Stimulated activated CD4-positive, alpha-beta T cell treated with anti-CD3 and anti-CD28 coated beads, Interleukin-1b, Interleukin-23, amount 100 ng/mL, for 48 hours (primary cell): ENCODE measurements around the gene ABCA7.
A peak's percentile ranks its signal among the peaks of the same experiment; 100 is the strongest.

Source experiments
- DNase-seq: peaks from one replicate; pipeline ENCODE4 v3.0.0-alpha.2; 2020

The ABCA7 gene

DNA sequence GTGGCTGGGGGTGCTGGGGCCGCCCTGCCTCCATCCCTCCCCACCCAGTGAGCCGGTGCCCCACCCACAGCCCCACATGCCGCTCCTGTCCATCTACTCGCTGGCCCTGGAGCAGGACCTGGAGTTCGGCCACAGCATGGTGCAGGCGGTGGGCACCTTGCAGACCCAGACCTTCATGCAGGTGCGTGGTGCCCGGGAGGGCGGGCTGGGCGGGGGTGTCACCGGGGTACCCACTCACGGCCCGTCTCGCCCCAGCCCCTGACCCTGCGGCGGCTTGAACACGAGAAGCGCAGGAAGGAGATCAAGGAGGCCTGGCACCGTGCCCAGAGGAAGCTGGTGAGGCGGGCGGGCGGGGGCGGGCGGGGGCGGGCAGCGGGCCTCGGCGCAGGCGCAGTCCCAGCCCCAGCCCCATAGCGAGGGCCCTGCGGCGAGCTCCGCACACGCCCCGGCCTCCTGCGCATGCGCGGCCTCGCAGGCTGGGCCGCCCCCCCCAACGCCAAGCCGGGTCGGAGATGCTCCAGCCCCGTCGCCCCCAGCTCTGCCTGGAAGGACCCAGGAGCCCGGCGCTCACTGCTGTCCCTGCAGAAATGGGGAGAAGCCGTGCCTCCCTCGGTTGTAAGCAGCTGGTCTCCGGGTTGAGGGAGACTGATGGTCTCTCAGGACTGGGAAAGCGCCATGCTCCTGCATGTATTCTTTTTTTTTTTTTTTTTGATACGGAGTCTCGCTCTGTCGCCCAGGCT lies 34.8 kb downstream of the ABCA7 start:
- peak; percentile 80 for DNase-seq

DNA sequence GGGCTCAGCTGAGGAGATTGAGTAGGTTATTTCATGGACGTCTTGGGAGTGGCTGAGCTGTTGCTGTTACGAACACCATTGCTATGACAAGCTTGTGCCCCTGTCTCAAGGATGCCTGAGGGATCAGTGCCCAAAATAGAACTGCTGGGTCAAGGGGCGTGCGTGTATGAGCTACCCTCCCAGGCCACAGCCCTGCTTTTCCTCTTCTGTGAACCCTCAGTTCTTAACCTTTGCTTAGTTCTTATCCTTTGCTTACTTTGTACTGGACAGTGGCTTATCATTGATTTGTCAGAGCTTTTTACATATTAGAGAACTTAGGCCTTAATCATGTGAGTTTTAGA lies 36.1 kb downstream of the ABCA7 start:
- DNase-seq, result no peak

DNA sequence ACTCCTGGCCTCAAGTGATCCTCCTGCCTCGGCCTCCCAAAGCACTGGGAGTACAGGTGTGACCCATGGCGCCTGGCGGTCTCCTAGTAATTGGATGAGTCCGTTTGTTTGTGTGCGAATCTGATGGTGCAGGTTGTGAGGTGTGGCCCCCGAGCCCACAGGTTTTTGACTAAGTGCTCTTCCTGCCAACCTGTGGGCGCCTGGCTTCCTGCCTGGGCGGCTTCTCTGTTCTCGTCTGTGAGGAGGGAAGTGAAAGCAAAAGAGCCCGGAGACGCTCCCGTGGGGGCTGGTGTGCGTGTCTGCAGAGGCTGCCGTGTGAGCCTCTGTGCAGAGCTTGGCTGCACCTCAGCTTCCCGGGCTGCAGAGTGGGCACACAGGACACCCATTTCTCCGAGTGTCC lies 37.0 kb downstream of the ABCA7 start:
- DNase-seq, result peak; percentile 94

DNA sequence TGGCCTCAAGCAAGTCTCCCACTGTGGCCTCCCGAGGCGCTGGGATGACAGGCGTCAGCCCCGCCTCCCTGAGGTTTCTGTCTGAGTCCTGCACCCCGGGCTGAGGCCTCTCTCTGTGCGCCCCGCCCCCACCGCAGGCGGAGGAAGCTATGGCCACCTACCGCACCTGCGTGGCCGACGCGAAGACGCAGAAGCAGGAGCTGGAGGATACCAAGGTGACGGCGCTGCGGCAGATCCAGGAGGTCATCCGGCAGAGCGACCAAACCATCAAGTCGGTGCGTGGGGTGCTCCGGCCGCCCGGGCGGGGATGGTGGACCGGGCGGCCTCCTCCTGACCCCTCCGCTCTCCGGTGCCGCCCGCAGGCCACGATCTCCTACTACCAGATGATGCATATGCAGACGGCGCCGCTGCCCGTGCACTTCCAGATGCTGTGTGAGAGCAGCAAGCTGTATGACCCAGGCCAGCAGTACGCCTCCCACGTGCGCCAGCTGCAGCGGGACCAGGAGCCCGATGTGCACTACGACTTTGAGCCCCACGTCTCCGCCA lies 39.7 kb downstream of the ABCA7 start:
- peak; percentile 89 for DNase-seq

DNA sequence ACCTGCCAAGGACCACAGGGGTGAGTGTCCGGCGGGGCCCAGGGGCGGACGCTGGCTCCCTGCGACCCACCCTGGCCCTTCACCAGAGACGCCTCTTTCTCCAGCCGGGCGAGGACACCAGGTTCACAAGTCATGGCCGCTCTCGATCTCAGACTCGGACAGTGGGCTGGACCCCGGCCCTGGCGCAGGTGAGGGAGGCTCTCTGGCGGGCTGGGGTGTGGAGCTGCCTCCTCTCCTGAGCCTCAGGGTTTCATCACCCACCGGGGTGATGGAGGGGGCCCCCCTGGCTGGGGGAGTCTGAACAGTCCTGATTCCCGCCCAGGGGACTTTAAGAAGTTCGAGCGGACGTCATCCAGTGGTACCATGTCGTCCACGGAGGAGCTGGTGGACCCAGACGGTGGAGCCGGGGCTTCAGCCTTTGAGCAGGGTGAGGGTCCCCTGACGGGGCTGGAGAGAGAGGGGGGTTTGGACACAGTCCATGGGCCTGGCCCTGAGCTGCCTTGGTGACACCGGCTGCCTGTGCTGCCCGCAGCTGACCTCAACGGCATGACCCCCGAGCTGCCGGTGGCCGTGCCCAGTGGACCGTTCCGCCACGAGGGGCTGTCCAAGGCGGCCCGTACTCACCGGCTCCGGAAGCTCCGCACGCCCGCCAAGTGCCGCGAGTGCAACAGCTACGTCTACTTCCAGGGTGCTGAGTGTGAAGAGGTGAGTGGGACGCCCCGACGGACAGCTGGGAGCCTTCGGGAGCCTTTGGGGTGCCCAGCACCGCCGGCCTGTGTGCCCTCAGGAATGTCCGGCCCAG lies 40.7 kb downstream of the ABCA7 start:
- no peak for DNase-seq

DNA sequence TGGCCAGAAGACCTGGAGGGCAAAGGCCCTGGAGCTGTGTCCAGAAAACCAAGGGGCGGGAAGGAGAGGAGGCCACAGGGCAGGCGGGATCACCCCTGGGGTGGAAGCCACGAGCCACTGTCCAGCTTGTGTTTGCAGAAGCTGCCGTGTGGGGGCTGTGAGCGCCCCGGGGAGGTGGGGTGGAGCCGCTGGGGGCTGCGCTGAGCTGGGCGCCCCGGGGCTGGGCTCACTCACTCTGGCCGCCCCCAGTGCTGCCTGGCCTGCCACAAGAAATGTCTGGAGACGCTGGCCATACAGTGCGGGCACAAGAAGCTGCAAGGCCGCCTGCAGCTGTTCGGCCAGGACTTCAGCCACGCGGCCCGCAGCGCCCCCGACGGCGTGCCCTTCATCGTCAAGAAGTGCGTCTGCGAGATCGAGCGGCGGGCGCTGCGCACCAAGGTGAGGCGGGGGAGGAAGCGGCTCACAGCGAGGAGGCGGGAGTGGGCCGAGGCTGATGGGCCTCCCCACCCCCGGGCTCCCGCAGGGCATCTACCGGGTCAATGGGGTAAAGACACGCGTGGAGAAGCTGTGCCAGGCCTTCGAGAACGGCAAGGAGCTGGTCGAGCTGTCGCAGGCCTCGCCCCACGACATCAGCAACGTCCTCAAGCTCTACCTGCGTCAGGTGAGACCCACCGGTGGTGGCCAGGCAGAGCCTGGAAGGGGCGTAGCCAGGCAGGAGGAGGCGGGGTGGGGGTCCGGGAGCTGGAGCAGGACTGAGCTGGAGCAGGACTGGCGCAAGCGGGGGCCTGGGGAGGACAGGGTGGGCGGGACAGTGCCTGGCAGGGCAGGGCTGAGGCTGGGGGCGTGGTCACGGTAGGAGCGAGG lies 41.6 kb downstream of the ABCA7 start:
- DNase-seq, result no peak

DNA sequence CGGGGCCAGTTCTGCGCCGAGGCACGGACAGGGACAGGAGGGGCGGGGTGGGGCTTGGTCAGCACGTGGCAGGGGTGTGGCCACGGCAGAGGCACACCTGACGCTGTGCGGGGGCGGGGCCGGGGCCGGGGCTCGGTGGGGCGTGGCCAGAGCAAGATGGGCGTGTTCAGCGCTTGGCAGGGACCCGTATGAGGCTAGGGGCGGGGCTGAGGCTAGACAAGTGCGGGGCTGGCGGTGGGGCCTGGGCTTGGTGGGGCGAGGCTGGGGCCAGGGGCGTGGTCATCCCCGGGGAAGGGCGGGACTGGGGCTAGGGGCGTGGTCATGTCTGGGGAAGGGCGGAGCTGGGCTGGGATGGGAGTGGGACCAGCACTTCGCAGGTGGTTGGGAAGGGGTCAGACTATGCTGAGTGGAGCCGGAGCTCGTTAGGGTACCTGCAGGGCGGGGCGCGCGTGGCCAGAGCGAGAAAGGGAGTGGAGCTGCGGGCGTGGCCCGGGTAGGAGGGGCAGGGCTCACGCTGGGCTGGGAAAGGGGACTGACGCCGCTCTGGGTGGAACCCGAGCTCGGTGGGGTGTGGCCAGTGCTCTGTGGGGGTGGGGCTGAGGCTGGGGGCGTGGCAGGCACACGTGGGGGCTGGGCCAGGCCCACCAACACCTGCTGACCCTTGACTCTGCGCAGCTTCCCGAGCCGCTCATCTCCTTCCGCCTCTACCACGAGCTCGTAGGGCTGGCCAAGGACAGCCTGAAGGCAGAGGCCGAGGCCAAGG lies 42.4 kb downstream of the ABCA7 start:
- peak; percentile 91 for DNase-seq

DNA sequence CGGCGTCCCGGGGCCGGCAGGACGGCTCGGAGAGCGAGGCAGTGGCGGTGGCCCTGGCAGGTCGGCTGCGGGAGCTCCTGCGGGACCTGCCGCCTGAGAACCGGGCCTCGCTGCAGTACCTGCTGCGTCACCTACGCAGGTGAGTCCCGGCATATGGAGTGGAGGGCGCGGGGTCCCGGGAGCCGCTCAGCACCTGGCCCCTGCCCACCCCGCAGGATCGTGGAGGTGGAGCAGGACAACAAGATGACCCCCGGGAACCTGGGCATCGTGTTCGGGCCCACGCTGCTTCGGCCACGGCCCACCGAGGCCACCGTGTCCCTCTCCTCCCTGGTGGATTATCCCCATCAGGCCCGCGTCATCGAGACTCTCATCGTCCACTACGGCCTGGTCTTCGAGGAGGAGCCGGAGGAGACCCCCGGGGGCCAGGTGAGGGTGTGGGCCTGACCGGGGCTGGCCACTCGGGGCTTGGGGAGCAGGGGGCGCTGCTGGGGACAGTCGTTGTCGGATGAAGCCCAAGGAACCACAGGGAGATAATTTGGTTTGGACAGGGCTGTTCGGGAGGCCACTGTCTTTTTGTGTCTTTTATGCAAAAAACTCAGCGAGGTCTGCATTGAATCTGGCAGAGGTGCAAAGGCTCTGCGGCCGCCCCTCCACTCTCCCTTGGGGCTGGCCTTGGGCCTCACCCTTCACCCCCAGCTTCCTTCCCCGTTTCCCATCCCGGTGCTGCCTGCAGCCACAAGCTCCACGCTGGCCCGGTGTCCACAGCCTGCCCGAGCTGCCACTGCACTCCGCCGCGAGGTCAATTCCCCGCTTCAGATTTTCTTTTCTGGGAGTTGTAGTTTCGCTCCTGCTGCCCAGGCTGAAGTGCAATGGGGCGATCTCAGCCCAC lies 43.3 kb downstream of the ABCA7 start:
- no peak for DNase-seq

DNA sequence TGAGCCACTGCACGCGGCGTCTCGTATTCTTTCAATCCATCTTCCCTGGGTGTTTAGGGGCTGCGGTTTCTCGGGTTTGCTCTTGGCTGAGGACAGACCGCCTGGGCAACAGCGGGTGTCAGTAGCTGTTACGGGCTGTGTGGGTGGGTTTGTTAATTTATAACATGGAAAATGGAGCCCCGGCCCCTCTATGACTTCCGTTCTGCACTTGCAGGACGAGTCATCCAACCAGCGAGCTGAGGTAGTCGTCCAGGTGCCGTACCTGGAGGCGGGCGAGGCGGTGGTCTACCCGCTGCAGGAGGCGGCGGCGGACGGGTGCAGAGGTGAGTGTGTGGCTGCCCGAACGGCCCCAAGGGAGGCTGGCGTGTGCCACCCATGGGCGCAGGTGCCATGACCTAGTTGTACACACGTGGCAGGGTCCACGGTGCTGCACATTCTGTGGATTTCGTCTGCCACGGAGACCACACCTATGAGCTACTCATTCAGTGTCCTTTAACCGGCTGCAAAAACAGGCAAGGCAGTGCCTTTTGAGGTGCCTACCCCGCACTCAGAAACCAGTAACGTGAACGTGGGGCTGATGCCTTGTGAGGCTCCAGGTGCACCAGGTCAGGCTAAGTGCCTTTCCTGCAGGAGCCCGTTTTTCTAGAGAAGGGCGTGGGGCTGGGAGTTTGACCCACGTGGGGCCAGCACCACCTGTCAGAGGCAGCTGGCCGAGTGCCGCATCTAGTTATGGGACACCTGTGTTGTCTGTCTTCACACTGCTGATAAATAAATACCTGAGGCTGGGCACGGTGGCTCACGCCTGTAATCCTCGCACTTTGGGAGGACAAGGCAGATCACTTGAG lies 44.3 kb downstream of the ABCA7 start:
- DNase-seq, result no peak

DNA sequence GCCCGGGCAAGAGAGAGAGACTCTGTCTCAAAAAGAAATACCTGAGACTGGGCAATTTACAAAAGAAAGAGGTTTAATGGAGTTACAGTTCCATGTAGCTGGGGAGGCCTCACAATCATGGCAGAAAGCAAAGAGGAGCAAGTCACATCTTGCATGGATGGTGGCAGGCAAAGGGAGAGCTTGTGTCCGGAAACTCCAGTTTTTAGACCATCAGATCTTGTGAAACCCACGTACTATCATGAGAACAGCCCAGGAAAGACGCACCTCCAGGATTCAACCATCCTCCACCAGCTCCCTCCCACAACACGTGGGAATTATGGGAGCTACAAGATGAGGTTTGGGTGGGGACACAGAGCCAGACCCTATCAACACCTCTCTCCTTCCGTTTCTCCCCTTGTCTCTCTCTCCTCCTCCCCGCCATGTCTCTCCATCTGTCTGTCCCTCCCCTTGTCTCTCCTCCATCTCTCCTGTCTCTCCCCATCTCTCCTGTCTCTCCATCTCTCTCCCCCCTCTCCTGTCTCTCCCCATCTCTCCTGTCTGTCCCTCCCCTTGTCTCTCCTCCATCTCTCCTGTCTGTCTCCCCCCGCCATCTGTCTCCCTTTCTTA lies 45.2 kb downstream of the ABCA7 start:
- DNase-seq, result no peak

DNA sequence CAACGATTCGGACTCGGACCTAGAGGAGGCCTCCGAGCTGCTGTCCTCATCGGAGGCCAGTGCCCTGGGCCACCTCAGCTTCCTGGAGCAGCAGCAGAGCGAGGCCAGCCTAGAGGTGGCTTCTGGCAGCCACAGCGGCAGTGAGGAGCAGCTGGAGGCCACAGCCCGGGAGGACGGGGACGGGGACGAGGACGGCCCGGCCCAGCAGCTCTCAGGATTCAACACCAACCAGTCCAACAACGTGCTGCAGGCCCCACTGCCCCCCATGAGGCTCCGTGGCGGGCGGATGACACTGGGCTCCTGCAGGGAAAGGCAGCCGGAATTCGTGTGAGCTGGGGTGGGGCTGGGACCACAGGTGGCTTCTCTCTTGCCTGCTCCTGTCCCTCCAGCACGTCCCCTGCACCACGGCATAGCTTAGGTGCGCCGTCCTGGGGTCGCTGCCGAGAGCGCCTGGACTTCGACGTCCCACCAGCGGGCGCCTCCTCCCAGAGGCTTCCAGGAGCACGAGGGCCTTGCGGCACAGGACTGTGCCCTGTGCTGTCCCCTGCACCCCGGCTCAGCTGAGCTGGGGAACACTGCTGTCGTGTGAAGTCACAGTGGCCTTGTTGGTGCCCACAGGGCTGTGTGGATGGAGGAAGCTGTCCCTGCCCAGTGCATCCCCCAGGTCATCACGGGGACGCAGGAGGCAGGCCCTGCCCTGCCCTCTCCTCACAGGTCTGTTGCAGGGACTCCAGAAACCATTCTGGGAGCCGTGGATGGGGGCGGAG lies 46.0 kb downstream of the ABCA7 start:
- DNase-seq, result no peak

DNA sequence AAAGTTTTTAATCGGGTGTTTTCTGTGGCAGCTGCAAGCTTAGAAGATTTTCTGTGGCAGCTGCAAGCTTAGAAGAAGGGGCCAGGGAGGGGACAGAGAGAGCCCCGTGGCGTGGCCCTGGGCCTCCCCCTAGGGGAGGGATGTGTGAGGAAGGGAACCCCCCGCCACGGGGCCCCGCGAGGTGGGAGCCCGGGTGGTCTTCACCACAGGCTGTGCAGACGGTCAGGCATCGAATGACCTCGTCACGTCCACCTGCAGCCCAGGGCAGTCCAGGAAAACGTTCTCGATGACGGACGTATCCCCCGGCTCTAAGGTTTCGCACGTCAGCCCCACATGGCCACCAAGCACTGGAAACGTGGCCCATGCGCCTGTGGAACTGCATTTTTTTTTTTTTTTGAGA lies 46.7 kb downstream of the ABCA7 start:
- no peak for DNase-seq

DNA sequence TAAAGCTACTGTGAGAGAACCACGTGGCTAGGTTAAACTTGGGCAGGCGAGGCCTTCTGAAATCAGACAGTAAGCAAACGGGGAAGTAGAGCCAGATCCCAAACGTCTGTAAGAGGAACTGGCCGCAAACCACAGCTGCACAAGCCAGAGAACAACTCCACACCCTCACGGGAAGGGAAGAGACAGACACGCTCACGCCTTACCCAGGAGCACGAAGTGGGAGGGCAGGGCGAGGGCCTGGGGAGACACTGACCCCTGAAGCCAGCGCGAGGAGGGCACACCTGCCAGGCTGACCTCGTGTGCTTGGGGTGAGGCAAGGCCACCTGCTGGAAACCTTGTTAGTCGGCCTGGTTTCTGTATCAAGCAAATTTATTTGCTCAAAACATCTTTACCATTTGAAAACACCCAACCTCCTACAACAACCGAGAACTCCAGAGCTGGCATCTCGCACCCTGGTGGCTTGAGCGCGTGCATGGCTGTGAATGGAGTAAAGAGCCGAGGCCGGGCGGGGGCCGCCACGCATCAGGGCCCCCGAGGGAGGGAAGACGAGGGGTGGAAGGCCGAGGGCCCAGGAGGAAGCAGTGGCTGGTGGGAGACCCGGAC lies 48.0 kb downstream of the ABCA7 start:
- no peak for DNase-seq

DNA sequence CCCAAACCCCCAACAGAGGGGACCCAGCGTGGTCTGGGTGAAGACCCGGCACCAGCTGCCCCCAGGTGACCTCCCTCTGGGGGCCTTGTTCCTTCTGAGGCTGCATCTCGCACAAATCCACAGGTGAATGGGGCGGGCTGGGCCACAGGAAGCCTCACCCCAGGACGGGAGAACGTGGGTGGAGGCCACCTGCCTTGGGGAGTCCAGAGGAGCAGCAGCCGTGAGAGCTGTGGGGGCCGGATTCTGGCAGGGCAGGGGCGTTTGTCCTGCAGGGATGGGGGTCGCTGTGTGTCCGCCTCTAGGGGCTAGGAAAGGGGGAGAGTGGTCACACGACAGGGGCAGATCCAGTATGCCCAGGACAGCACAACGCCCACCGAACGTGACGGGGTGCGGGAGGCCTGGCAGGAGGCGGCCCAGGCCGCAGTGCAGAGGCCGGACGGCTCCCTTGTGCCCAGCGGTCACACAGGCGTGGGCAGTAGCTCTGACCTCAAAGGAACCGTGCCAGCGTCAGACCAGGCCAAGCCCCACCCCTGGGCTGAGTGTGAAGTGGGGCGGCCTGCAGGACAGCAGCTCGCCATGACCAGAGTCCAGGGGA lies 48.6 kb downstream of the ABCA7 start:
- DNase-seq, result no peak

DNA sequence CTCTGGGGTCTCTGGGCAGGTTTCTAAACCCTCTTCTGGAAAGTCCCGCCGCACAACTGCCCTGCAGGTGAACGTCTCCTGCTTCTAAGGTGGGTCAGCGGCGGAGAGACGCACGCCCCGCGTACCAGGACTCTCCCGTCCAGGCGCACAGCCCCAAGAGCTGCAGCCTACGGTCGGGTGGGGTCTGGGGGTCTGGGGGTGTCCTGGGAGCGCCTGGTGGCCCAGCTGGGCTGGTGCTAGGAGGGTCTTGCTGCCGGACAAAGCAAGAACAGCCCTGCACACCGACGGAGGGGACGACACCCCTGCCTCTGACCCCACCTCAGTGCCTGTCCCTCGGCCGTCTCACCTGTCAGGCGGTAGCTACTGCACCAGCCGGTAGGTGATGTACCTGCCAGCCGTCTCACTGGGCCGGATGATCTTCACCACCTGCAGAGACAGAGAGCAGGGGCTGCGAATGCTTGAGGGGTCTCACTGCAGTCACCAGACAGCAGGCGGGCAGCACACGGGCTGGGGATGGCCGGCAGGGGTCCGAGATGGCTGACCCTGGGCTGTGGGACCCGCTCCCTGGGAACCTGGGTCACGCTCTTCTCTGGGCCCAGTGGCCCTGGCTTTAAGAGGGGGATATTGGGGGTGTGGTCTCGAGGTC lies 49.3 kb downstream of the ABCA7 start:
- no peak for DNase-seq

DNA sequence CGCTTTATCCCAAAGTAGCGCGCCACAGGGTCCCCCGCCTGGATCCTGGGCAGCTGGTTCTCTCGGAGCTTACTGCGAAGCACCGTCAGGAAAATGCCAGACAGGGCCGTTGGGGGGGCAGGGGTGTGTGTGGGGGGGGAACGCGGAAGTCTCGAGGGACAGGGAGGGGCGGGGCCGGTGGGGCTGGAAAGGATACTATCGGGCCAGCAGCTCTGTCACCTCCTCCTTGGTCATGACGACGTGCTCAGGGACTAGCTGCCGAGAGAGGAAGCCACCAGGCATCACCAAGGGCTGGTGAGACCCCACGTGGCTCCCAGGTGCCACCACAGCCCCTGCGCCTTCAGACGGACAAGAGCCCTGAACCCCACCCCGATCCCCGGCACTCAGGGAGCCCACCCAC lies 50.0 kb downstream of the ABCA7 start:
- DNase-seq, result no peak

DNA sequence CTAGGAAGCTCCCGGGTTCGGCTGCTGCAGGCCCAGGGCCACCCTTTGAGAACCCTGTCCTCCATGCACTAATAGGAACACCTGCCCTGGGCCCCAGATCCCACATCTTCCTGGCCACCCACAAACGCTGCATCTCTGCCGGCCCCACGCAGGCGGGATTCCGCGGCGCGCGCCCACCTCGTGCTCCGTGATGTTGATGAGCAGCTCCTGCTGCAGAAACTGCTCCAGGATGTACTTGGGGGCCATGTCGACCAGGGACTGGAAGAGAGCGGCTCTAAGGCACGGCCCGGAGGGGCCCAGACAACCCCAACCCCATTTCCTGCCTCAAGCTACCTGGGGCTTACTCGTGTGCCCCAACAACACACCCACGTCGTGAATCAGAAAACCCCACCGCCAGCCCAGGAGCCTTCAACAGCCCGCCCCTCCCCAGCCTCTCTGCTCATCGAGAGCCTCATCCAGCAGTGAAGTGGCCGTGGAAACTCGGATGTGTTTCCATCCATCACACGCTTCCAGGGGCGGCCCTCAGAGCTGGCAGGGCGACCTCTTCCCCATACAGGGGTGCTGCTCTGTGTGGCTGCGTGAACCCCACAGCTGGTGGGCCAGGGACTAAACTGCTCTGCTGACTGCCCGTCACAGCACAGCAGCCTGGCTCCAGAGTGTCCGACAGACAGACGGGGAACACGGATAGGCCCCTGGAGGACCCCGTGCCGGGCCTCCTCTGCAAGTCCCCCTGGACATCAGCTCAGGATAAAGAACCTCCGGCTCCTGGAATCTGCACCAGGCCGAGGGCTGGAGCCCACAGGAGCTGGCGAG lies 51.0 kb downstream of the ABCA7 start:
- no peak for DNase-seq
